Heart left ventricle (tissue), 16 donors: ENCODE results near the gene TXN2. TPM values are rescaled to one million over a fixed set of nuclear protein-coding genes. Genes with fewer than 3 reads are reported as not detected.
"Not testable (repeated sequence)": the region's sequence is repeated elsewhere in the genome, so short reads cannot be mapped to it uniquely, and the experiment has no call there.

Source experiments
- ATAC-seq, 4 donors: fragments of 200-7000 bp; cut with Tn5 transposase; one replicate each; pipeline ENCODE4 v1.9.1; 2020 to 2022; ENCODE audit warnings: moderate library complexity in 4 of 4, mild to moderate bottlenecking in 3 of 4, moderate number of reproducible peaks in 1 of 4
- DNase-seq, 5 donors: peaks; one replicate each; pipeline ENCODE4 v3.0.0-alpha.2; 2020
- H3K27ac ChIP-seq, 12 donors: fragments of 200-600 bp; sonication (generic) in 4 of 12; one replicate each; pipeline versions ENCODE4 v1.5.0 to v1.8.0; 2016 to 2022; ENCODE audit warnings: mild to moderate bottlenecking in 2 of 12
- H3K27me3 ChIP-seq, 9 donors: fragments of 200-600 bp; sonication (generic) in 2 of 9; one replicate each; pipeline versions ENCODE4 v1.5.1 to v1.8.0; 2016 to 2022; ENCODE audit warnings: mild to moderate bottlenecking in 3 of 9
- H3K36me3 ChIP-seq, 9 donors: fragments of 200-600 bp; sonication (generic) in 2 of 9; one replicate each; pipeline versions ENCODE4 v1.5.0 to v1.8.0; 2018 to 2022; ENCODE audit warnings: mild to moderate bottlenecking in 2 of 9
- H3K4me1 ChIP-seq, 12 donors: fragments of 200-600 bp; sonication (generic) in 4 of 12; one replicate each; pipeline versions ENCODE4 v1.5.0 to v1.8.0; 2016 to 2022; ENCODE audit warnings: mild to moderate bottlenecking in 3 of 12
- H3K4me3 ChIP-seq, 12 donors: fragments of 200-600 bp; sonication (generic) in 4 of 12; one replicate each; pipeline versions ENCODE4 v1.5.0 to v1.8.0; 2017 to 2022; ENCODE audit warnings: mild to moderate bottlenecking in 9 of 12, moderate library complexity in 4 of 12
- H3K9me3 ChIP-seq, 12 donors: fragments of 200-600 bp; sonication (generic) in 4 of 12; one replicate each; pipeline versions ENCODE4 v1.5.0 to v1.8.0; 2016 to 2022; ENCODE audit warnings: mild to moderate bottlenecking in 1 of 12
- POLR2A ChIP-seq, 2 donors: fragments of 450-650 bp; IDR thresholded peaks; one replicate each; pipeline ENCODE4 v1.6.1; 2017; ENCODE audit warnings: antibody characterized with exemption in 2 of 2, mild to moderate bottlenecking in 2 of 2, moderate library complexity in 2 of 2
- WGBS, 4 donors: extraction: QIAGEN DNeasy Blood & Tissue Kit in 2 of 4; methylation state at CpG; one replicate each; pipeline versions ENCODE4 v1.1.5 to v1.1.7; 2013 to 2018; 5-methylcytosine and 5-hydroxymethylcytosine counted together
- intact Hi-C, 10 donors: fragments of 100-400 bp; cut with DNase I; formaldehyde crosslinking; loops; one replicate each; pipeline versions ENCODE4 v1.11.1 to v1.14.2; 2022
- polyA plus RNA-seq, 2 donors: library from polyadenylated mRNA; stranded (reverse); fragments of 200-250 nt; gene quantifications; one replicate each; pipeline ENCODE4 v1.2.3, GENCODE V29; 2013
- total RNA-seq, 9 donors: library from RNA; depleted of rRNA in 2 of 9; stranded (reverse); fragments of >200 nt in 2 of 9; fragmentation: NEBNext Ultra II Directional in 3 of 9; extraction: Animal tissue kit (Norgen Biotek cat#: 25700) in 3 of 9; gene quantifications; one replicate each; pipeline versions ENCODE4 v1.1.0 to v1.2.4, GENCODE V29; 2016 to 2023
- TF ChIP-seq, protein P1 (sequence below), 12 donors: fragments of 200-600 bp; sonication (generic) in 4 of 12; IDR thresholded peaks; one replicate each; pipeline versions ENCODE4 v1.5.0 to v1.8.0; 2018 to 2022; ENCODE audit warnings: antibody characterized with exemption in 12 of 12, mild to moderate bottlenecking in 5 of 12
- donor health status: ischemic (EF 13 %, LVEDD 7.1; RV severe dilation, severe dysfunction).
- donor health status: healthy with polysubstance abuse.
- donor health status: DM: no; HTN: yes; CAD: no.
- donor health status: DM: no; HTN: no; CAD: no.
- donor health status: ischemic (EF 25% LVEDD 6.9; RV normal size, moderate dysfunction).
- donor health status: ischemic (EF 25% LVEDD 5.7; RV mildly dilated, moderate dysfunction).
- donor health status: healthy.
- donor health status: DM: yes; HTN: yes; CAD: no.
- donor health status: ischemic (EF 35%, LVEDD 5.7; RV mildly dilated, moderate dysfunction).
- donor health status: nonischemic (EF 11% LVEDD 7.7; RV severe dilation, severe dysfunction).
- donor health status: DM: yes; HTN: yes; CAD: no.
- donor health status: PGD.
- donor health status: ischemic (EF 29% LVEDD 5.4; RV normal size, mild dysfunction).
- donor health status: nonischemic (EF 23%, LVEDD 6.1; RV moderate dilation, normal function).

Gene TXN2
- total and polyA plus RNA-seq, 11 donors, result 87.9 to 160 (median 113) TPM

- no peak for DNase-seq
- Histone ChIP-seq H3K4me3 (no peak overlapping the region), H3K4me1 (peaks cover 0 to 23% (median 0%) of the 10 kb centered on the region in 12 donors), H3K27ac (no peak overlapping the region), H3K36me3 (no peaks in the 10 kb centered on the region), H3K27me3 (no peaks in the 10 kb centered on the region), H3K9me3 (no peaks in the 10 kb centered on the region)
- peak in 2 of 4 donors; percentile 14 to 27 for ATAC-seq
- 66 to 81% (median 77%) methylated on average over 13 to 14 of the region's 14 CpGs for WGBS, 4 donors
- intact Hi-C loops, result no loop called here
- no peak for TF ChIP-seq POLR2A (IDR thresholded peaks at IDR 0.05)
- TF ChIP-seq, protein P1, sequence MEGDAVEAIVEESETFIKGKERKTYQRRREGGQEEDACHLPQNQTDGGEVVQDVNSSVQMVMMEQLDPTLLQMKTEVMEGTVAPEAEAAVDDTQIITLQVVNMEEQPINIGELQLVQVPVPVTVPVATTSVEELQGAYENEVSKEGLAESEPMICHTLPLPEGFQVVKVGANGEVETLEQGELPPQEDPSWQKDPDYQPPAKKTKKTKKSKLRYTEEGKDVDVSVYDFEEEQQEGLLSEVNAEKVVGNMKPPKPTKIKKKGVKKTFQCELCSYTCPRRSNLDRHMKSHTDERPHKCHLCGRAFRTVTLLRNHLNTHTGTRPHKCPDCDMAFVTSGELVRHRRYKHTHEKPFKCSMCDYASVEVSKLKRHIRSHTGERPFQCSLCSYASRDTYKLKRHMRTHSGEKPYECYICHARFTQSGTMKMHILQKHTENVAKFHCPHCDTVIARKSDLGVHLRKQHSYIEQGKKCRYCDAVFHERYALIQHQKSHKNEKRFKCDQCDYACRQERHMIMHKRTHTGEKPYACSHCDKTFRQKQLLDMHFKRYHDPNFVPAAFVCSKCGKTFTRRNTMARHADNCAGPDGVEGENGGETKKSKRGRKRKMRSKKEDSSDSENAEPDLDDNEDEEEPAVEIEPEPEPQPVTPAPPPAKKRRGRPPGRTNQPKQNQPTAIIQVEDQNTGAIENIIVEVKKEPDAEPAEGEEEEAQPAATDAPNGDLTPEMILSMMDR (IDR thresholded peaks at IDR 0.05), result no peak
Measured at GRCh38 chr22:36433318-36434231, 47.9 kb downstream of the TXN2 start.

- 80 to 90% (median 84%) methylated on average over 14 to 15 of the region's 15 CpGs for WGBS, 4 donors
- Histone ChIP-seq H3K27ac (no peak overlapping the region), H3K4me3 (no peak overlapping the region), H3K27me3 (no peaks in the 10 kb centered on the region), H3K36me3 (no peaks in the 10 kb centered on the region), H3K4me1 (peaks cover 0 to 24% (median 0%) of the 10 kb centered on the region in 12 donors), H3K9me3 (no peaks in the 10 kb centered on the region)
- ATAC-seq (peak in 1 of 4 donors; percentile 27), DNase-seq (no peak)
- TF ChIP-seq, protein P1 (IDR thresholded peaks at IDR 0.05), result no peak
- TF ChIP-seq POLR2A (IDR thresholded peaks at IDR 0.05), result no peak
- intact Hi-C loops, result no loop called here
Measured at GRCh38 chr22:36432592-36433317, 48.7 kb downstream of the TXN2 start.

GRCh38 chr22:36431977-36432376, 49.5 kb downstream of the TXN2 start:
- Histone ChIP-seq H3K4me3 (no peak overlapping the region), H3K27ac (no peak overlapping the region), H3K9me3 (no peaks in the 10 kb centered on the region), H3K4me1 (peaks cover 0 to 29% (median 3%) of the 10 kb centered on the region in 12 donors), H3K27me3 (no peaks in the 10 kb centered on the region), H3K36me3 (no peaks in the 10 kb centered on the region)
- no peak for TF ChIP-seq POLR2A (IDR thresholded peaks at IDR 0.05)
- TF ChIP-seq, protein P1 (IDR thresholded peaks at IDR 0.05), result no peak
- DNase-seq (no peak), ATAC-seq (no peak)
- intact Hi-C loops, result no loop called here
- 86 to 98% (median 91%) methylated on average over 9 of the region's 9 CpGs for WGBS, 4 donors

DNA sequence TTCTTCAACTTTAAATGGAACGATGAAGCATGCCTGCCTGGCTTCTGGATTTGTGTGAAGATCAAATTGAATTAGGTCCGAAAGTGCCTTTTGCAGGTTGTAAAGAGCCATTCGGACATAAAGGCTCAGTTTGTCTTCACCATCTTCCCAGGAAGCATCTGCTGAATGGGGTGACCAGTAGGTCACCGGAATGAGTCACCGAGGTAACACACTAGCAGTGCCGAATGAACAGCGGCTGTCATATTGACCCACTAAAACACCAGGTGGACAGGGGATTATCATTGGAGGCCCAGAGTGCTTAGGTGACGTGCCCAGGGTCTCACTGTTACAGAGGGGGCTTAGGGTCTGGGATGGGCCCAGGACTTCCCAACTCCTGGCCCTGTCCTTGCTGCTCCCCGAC, 50.6 kb downstream of the TXN2 start:
- intact Hi-C loops, result no loop called here
- no peak overlapping the region for H3K27ac ChIP-seq
- H3K4me1 ChIP-seq, result peaks cover 0 to 31% (median 12%) of the 10 kb centered on the region in 12 donors
- DNase-seq, result no peak
- TF ChIP-seq, protein P1 (IDR thresholded peaks at IDR 0.05), result no peak
- no peak for TF ChIP-seq POLR2A (IDR thresholded peaks at IDR 0.05)
- H3K27me3 ChIP-seq, result no peaks in the 10 kb centered on the region
- no peaks in the 10 kb centered on the region for H3K36me3 ChIP-seq
- no peaks in the 10 kb centered on the region for H3K9me3 ChIP-seq
- no peak overlapping the region for H3K4me3 ChIP-seq
- no peak for ATAC-seq
- 84 to 91% (median 86%) methylated on average over 8 to 9 of the region's 9 CpGs for WGBS, 4 donors

GRCh38 chr22:36427952-36428351, 53.5 kb downstream of the TXN2 start:
- WGBS, 4 donors, result 84 to 86% (median 85%) methylated on average over 11 of the region's 11 CpGs
- intact Hi-C loops, H3K27ac ChIP-seq, DNase-seq, ATAC-seq, H3K27me3 ChIP-seq, H3K36me3 ChIP-seq, H3K9me3 ChIP-seq, H3K4me3 ChIP-seq: not testable (repeated sequence)
- peaks cover 0 to 51% (median 14%) of the 10 kb centered on the region in 12 donors for H3K4me1 ChIP-seq
